Left ventricle myocardium superior (tissue), 1 donor: ENCODE results near the gene CPSF4L. TPM values are rescaled to one million over a fixed set of nuclear protein-coding genes. Genes with fewer than 3 reads are reported as not detected.
"Not testable (repeated sequence)": the region's sequence is repeated elsewhere in the genome, so short reads cannot be mapped to it uniquely, and the experiment has no call there.

ENCODE experiments used
- ATAC-seq: fragments of 200-7000 bp; cut with Tn5 transposase; one replicate; pipeline ENCODE4 v1.9.1; 2020; ENCODE audit warnings: mild to moderate bottlenecking, moderate library complexity
- DNase-seq: peaks from one replicate; pipeline ENCODE4 v3.0.0-alpha.2; 2020
- intact Hi-C: fragments of 100-400 bp; cut with micrococcal nuclease; formaldehyde crosslinking; loops from one replicate; pipeline ENCODE4 v1.11.0; 2022
- total RNA-seq: library from RNA; stranded (reverse); fragmentation: NEBNext Ultra II Directional; extraction: Animal tissue kit (Norgen Biotek cat#: 25700); gene quantifications from one replicate; pipeline ENCODE4 v1.2.1, GENCODE V29; 2021
- donor health status: DM: no; HTN: yes; CAD: no; lungs with severe emphysema.

The CPSF4L gene
- total RNA-seq, 1 donor from 2014 or later, result not detected

DNA sequence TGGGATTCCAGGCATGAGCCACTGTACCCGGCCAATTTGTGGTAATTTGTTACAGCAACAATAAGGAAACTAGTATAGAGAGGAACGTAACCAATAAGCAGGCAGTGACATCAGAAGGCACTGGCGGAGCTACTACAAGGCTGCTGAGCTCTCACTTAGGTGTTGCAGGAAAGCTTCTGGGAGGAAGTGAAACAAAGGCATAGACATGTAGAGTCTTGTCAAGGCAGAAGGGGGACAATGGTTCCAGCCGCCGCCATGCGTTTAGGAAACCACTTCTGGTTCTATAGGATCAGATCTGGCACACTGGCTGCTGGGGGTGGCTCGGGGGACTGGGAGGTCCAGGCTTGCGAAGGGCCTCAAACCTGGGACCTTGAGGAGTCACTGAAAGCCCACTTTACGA lies 9.4 kb upstream of the CPSF4L start:
- no peak for ATAC-seq

DNA sequence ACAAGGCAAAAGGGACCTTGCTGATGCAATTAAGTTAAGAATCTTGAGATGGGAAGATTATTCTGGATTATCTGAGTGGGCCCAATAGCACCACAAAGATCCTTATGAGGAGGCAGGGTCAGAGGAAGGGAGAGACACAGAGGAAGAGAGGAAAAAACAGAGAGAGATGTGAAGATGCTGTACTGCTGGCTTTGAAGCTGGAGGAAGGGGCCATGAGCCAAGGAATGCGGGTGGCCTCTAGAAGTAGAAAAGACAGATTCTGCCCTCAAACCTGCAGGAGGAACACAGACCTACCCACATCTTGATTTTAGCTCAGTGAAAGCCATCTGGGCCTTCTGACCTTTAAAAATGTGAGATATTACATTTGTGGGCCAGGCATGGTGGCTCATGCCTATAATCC lies 8.1 kb upstream of the CPSF4L start:
- DNase-seq (no peak), ATAC-seq (no peak)
- intact Hi-C loops, result no loop called here

More for the DNA sequence above, 9.4 kb upstream of the CPSF4L start:
- intact Hi-C loops, result no loop called here
- no peak for DNase-seq

DNA sequence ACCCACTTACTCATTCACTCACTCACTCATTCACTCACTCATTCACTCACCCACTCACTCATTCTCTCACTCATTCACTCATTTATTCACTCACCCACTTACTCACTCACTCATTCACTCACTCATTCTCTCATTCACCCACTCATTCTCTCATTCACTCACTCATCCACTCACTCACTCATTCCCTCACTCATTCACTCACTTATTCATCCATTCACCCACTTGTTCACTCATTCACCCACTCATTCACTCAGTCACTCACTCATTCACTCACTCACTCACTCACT lies 7.6 kb upstream of the CPSF4L start:
- ATAC-seq (no peak), DNase-seq (no peak)
- intact Hi-C loops, result no loop called here

DNA sequence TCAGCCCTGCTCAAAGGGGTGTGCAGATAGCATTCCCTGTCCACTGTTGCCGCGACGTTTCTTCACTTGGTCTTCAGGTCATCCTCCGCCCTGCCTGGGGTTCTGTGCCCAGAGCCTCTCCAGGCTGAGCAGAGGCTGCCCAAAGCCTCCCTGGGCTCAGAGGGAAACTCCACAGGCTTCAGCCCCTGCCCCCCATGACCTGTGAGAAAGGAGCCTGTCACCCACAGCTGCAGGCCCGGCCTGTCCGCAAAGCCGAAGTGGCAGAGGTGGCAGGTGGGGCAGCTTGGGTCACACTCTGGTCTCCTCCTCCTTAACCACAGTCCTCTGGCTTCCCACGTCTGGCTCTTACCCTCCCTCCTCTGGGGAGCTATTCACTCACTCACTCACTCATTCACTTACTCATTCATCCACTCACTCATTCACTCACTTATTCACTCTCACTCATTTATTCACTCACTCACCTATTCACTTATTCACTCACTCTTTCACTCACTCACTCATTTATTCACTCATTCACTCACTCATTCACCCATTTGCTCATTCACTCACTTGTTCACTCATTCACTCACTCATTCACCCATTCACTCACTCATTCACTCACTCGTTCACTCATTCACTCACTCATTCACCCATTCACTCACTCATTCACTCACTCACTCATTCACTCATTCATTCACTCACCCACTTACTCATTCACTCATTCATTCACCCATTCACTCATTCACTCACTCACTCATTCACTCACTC lies 7.1 kb upstream of the CPSF4L start:
- no peak for DNase-seq
- no peak for ATAC-seq
- intact Hi-C loops, result no loop called here

DNA sequence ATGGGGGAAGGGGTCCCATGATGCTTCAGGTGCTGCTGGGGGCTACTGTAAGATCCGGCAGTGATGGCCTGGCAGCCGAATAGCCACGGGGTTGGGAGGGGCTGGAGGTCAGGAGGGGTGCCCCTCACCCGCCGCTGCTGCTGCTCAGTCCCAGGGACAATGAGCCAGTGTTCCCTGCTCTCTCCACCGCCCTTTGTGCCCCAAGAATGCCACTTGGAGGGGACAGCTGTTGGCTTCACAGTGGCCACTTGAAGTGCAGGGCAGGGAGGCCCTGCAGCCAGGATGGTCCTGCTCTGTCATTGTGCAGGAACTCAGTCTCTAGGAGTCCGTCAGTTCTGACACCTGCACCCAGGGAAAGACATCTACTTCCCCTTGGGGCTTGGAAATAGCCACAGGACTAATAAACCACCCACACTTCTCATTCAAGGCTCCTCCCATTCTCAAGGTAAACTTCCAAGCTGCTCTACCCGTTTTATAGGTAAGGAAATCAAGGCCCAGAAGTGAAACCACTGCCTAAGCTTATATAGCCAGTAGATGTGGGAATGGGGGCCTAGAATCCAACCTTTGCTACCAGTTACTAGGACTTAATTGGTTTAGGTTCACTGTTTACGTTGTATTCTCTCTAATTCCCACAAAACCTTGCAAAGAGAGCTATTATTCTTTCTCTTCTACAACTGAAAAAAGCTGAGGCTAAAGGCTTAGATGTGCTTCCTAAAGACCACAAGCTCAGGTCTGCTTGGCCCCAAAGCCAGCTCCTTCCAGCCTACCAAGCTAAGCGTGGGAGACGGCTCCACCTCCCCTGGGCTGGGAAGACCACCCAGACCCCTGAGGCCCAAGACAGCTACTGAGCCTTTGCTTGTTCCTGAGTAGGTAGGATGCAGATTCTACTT lies 6.2 kb upstream of the CPSF4L start:
- DNase-seq, result no peak
- ATAC-seq, result no peak

DNA sequence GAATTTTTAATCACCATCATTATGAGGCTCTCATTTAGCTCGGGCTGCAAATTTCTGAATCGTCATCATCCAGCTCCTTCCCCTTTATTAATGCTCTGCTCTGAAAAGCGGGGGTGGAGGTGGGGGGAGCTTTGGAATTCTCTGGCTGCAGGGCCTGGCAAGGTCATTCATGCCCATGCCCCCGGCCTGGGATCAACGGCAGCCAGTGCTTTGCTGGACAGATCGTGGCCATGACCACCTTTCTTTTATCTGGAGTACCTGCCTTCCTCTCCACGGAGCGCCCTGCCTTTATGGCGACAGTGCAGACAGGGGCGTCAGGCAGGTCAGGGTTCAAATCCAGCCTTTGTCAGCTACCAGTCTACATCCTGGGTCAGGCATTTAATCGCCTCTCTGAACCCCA lies 5.1 kb upstream of the CPSF4L start:
- DNase-seq, result no peak
- ATAC-seq, result no peak
- intact Hi-C loops, result no loop called here

More for the DNA sequence above, 6.2 kb upstream of the CPSF4L start:
- intact Hi-C loops, result no loop called here

DNA sequence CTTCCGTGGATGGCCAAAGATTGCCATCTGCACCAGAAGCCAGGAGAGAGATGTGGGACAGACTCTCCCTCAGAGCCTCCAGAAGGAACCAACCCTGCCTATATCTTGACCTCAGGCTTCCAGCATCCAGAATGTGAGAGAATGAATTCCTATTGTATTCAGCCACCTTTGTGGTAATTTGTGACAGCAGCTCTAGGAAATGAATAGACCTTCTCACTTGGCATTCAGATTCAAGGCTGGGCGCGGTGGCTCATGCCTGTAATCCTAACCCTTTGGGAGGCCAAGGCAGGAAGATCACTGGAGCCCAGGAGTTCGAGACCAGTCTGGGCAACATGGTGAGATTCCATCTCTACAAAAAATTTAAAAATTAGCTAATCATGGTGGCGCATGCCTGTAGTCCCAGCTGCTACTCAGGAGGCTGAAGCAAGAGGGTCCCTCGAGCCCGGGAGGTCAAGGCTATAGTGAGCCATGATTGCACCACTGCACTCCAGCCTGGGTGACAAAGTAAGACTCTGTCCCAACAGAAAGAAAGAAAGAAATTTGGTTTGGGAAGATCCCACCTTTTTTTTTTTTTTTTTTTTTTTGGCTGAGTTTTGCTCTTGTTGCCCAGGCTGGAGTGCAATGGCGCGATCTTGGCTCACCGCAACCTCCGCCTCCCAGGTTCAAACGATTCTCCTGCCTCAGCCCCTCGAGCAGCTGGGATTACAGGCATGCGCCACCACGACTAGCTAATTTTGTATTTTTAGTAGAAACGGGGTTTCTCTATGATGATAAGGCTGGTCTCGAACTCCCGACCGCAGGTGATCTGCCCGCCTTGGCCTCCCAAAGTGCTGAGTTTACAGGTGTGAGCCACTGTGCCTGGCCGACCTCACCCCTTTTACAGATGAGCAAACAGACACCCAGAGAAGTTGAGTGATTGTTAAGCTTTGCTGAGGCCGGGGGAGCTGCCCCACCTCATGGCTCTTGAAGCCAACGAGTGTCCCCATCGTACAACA lies 4.3 kb upstream of the CPSF4L start:
- DNase-seq (no peak), ATAC-seq (no peak)
- intact Hi-C loops, result no loop called here

DNA sequence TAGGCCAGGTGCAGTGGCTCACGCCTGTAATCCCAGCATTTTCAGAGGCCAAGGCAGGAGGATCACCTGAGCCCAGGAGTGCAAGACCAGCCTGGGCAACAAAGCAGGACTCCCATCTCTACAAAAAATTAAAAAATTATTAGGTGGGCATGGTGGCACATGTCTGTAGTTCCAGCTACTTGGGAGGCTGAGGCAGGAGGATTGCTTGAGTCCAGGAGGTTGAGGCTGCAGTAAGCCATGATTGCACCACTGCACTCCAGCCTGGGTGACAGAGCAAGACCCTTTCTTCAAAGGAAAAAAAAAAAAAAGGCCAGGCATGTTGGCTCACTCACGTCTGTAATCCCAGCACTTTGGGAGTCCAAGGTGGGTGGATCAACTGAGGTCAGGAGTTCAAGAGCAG lies 2.8 kb upstream of the CPSF4L start:
- ATAC-seq, DNase-seq, intact Hi-C loops: not testable (repeated sequence)

DNA sequence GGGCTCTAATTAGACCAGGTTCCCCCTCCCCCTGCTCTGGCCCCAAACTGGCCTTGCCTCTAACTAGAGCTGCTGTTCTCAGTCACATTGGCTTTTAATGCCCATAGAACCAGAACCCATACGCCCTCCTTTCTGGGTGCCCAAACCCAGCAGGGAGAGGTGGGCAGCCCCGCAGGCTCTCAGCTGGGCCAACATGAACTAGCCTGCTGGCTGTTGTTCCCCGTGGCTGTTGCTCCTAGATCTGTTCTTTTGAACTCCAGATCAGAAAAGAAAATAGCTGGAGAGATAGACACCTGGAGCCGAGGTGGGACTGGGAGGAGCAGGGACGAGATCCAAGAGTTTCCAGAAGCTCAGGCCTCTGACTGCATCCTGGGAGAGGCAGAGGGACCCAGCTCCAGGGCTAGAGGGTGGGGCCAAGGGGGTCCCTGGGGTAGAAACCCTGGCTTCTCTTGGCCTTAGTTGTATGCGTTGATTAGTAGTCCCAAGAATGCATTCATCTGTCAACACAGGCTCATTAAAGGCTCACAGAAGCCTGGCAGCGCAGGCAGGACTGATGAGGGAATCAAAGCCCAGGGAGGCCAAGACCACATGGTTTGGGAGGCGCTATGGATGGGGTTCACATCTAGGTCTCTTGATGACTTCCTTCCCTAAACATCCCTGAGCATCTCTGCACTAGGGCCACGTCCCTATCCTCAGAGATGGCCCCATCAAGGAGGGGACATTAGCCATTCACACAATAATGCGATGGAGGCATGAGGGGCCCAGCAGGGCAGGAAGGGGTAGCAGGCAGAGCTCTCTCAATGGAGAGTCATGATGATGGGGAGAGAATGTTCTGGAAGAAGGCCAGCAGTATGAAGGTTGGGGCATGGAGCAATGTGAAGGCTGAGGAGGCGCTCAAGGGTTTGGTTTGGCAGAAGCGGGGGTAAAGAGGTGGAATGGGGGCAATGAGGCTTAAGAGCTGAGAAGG lies 1.3 kb upstream of the CPSF4L start:
- intact Hi-C loops, result no loop called here
- DNase-seq (no peak), ATAC-seq (peak; percentile 43)

DNA sequence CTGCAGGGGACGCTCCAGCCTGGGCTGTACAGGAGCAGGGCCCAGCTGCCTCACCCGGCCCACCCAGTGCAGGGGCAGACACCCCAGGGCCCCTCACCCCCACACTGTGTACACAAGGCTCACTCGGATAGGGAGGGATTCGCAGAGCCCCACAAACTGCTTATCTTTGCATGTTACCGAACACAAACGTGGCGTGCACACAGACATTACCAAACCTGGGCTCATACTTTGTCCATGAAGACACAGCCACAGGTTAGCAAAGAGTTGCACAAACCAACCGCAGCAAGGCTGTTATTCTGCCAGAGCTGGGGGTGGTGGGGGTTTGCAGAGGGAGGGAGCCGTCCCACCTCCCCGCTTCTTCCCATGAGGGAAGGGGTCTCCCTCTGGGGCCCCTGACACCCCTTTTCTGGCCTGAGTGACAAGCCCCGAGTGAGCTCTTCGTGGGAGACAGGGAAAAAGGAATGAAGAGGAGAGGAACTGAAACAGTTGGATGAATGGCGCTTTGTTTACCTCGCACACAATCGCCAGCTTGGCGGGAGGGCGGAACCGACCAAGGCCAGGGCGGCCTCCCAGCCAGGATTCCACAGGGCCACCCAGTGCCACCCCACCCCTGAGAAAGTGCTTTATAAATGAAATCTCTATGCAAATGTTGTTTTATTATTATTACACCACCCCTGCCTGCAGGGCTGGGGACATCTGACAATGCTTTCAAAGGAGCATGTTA lies 434 bp upstream of the CPSF4L start:
- intact Hi-C loops, result no loop called here
- ATAC-seq (peak; percentile 17), DNase-seq (no peak)

DNA sequence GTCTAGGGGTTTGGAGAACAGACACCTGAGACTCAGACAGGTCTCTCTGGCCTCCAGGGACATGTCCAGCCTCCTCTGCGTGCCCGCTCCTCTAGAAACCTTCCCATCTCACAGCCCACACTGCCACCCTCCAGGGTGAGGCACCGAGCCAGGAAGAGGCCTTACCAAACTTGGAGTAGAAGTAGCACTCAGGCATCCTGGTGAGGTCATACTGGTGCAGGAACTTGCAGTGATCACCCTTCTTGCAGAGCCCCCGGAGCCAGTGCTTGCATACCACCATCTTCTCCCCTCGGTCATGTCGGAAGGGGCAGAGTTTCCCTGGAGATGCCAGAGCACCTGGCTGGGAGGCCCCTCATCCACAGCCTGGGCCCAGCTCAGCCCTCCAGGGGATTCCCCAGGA lies 4.2 kb downstream of the CPSF4L start:
- intact Hi-C loops, result loop anchor here (2.0 kb wide), 1 partner anchor 113 kb away; no protein-coding TSS in a partner anchor
- ATAC-seq (no peak), DNase-seq (no peak)

DNA sequence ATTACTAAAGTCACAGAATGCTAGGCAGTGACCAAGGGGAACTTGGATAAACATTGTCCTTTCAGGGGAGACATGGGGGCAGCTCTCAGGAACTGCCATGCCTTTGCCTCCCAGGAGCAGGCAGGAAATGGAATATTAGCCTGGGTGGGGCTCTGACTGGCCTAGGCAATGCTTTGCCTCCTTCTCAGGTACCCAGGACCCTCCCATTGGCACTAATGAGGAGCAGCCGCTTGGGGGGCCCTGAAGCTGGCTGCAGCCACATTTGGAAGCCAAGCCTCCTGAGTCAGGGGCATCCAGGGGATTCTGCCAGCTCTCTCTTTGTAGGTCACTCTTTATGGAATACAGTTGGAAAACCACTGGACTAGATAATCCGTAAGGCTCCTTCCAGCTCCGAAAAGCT lies 5.5 kb downstream of the CPSF4L start:
- intact Hi-C loops, result loop anchor here (2.0 kb wide), 1 partner anchor 115 kb away; no protein-coding TSS in a partner anchor
- DNase-seq (no peak), ATAC-seq (no peak)

DNA sequence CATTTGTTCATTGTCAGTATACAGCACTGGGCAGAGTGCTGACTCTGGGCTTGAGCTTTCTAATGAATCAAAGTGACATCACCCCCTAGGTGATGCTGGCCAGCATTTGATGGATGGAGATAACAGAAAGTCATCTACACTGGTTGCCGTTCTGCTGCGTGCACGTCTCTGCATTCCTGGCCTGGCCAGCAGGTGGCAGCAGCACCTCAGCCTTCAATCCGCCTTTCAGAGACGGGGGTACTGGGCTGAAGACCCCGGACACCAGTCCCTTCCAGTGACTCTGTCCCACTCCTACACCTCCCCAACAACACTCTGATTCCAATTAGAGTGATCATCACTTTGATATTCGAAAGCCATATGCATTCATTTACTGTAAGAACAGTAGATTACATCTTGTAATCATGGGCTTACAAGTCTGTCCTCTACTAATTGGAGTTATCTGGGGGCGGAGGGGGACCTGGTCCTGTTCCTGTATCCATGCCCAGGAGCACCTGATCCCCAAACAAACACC lies 6.0 kb downstream of the CPSF4L start:
- peak; percentile 71 for DNase-seq
- ATAC-seq, result peak; percentile 81
- intact Hi-C loops, result loop anchor here (2.0 kb wide), 1 partner anchor 115 kb away; no protein-coding TSS in a partner anchor

DNA sequence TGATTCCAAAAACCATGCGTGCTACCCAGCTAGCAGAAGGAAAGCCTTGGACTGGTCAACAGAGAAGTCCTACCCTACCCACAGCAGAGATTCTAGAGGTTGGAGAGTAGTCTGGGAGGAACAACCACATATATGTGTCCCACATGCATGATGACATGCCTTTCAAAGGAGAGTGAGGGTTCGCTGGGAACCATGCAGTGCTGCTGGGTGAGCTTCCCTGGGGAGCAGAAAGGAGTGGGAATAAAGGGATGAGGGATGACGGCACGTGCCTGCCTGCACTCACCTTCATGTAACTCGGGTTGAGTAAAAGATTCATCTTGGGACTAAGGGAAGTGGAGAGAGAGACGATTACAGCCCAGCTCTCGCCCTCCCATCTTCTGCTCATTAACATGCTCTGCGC lies 9.8 kb downstream of the CPSF4L start:
- ATAC-seq (no peak), DNase-seq (no peak)
- intact Hi-C loops, result no loop called here

DNA sequence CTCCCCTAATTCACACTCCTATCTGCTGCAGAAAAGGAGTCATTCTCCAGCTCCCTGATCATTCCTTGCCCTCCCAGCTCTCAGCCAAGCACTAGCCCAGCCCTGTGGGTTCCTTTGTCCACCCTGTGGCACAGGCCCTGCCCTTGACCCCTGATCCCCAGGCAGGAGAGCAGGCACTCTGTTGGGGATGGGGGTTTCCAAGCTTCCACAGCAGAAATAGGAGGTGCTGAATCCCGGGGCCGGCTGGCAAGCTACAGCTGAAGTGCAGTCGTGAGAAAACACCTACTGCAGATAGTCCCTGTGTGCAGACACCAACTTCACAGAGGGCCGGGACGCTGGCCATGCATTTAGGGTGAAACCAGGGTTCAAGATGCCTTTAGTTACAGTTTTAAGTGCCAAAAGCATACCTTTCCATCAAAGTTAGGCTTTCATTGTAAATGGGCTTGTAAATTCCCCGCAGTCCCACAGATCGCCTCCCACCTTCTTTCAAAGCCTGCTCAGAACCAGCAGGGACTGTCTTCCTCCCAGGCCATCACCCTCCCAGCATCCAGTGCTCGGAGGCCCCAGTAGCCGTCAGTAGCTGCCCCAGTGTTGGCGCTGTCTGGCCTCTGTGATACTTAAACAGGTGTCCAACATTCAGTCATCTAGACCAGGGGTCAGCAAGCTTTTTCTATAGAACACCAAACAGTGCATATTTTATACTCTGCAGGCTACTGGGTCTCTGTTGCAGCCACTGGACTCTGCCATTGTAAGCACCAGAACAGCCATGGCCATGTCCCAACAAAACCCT lies 10.6 kb downstream of the CPSF4L start:
- DNase-seq (no peak), ATAC-seq (no peak)
- intact Hi-C loops, result no loop called here

DNA sequence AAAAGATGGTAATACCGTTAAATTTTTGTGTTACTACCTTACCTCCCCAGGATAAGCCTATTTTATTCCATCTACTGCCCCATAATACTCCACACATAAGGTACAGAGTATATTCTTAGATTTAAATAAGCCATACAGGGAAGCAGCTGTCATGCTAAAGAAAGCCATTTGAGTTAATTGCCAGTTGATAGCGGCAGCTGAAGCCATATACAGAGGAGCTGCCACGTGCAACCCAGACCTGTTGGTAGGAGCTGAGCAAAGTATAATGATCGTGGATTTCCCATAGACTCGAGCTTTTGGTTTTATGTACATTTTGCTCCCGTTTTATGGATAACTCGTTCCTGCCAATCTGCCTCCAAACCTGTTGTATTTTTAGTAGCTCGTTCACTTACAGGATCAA lies 12.0 kb downstream of the CPSF4L start:
- no peak for ATAC-seq
- intact Hi-C loops, result no loop called here
- DNase-seq, result no peak

DNA sequence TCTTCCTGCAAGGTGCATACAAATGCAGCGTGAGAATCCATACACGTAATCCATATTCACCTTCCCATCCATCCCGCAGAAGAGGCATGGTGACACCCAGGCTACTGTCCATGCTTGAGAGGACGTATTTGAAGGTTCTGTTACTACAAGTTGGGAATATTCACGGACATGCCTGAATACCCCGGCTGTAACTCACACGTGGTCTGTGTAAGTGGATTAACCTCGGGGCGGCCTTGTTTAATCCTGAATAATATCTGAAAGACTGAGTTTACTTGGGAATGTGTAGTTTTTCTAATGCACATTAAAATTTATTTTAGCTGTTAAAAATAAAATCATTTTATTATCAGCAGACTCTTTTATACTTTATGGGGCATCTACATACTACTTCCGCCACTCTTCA lies 13.1 kb downstream of the CPSF4L start:
- DNase-seq (no peak), ATAC-seq (no peak)
- intact Hi-C loops, result no loop called here
